ENCODE data around the gene MSI2.
"Not testable (repeated sequence)": the region's sequence is repeated elsewhere in the genome, so short reads cannot be mapped to it uniquely, and the experiment has no call there.

The MSI2 gene

GRCh38 chr17:57481910-57482391 lies 225.6 kb downstream of the MSI2 start:
- no peak for DNase-seq (ENCODE audit: low read depth, low spot score)

GRCh38 chr17:57482657-57483056 lies 226.3 kb downstream of the MSI2 start:
- no peak for DNase-seq (ENCODE audit: low read depth, low spot score)

GRCh38 chr17:57484081-57484666 lies 227.9 kb downstream of the MSI2 start:
- no peak for DNase-seq (ENCODE audit: low read depth, low spot score)

- no peak for DNase-seq (ENCODE audit: low read depth, low spot score)
These were observed 228.7 kb downstream of the MSI2 start for GRCh38 chr17:57484826-57485565.

- no peak for DNase-seq (ENCODE audit: low read depth, low spot score)
These were observed 229.2 kb downstream of the MSI2 start for GRCh38 chr17:57485566-57485865.

GRCh38 chr17:57485916-57486881 lies 229.9 kb downstream of the MSI2 start:
- no peak for DNase-seq (ENCODE audit: low read depth, low spot score)

GRCh38 chr17:57486882-57487301 lies 230.6 kb downstream of the MSI2 start:
- no peak for DNase-seq (ENCODE audit: low read depth, low spot score)

- no peak for DNase-seq (ENCODE audit: low read depth, low spot score)
These were observed 231.2 kb downstream of the MSI2 start for GRCh38 chr17:57487573-57487972.

GRCh38 chr17:57488856-57489255 lies 232.5 kb downstream of the MSI2 start:
- no peak for DNase-seq (ENCODE audit: low read depth, low spot score)

GRCh38 chr17:57489321-57489720 lies 233.0 kb downstream of the MSI2 start:
- DNase-seq (ENCODE audit: low read depth, low spot score) = no peak

- no peak for DNase-seq (ENCODE audit: low read depth, low spot score)
These were observed 234.0 kb downstream of the MSI2 start for GRCh38 chr17:57490111-57490845.

- DNase-seq (ENCODE audit: low read depth, low spot score) = no peak
These were observed 234.6 kb downstream of the MSI2 start for GRCh38 chr17:57490890-57491289.

- no peak for DNase-seq (ENCODE audit: low read depth, low spot score)
These were observed 236.8 kb downstream of the MSI2 start for GRCh38 chr17:57493171-57493570.

- DNase-seq (ENCODE audit: low read depth, low spot score) = no peak
These were observed 237.3 kb downstream of the MSI2 start for GRCh38 chr17:57493625-57494024.

GRCh38 chr17:57494443-57494842 lies 238.1 kb downstream of the MSI2 start:
- DNase-seq (ENCODE audit: low read depth, low spot score) = no peak

- no peak for DNase-seq (ENCODE audit: low read depth, low spot score)
These were observed 239.4 kb downstream of the MSI2 start for GRCh38 chr17:57495771-57496170.

- DNase-seq (ENCODE audit: low read depth, low spot score) = no peak
These were observed 240.1 kb downstream of the MSI2 start for GRCh38 chr17:57496382-57496781.

- DNase-seq (ENCODE audit: low read depth, low spot score) = no peak
These were observed 242.1 kb downstream of the MSI2 start for GRCh38 chr17:57498443-57498842.

- DNase-seq (ENCODE audit: low read depth, low spot score) = not testable (repeated sequence)
These were observed 242.9 kb downstream of the MSI2 start for GRCh38 chr17:57499221-57499620.

- DNase-seq (ENCODE audit: low read depth, low spot score) = no peak
These were observed 243.3 kb downstream of the MSI2 start for GRCh38 chr17:57499648-57500049.

- no peak for DNase-seq (ENCODE audit: low read depth, low spot score)
These were observed 244.7 kb downstream of the MSI2 start for GRCh38 chr17:57501016-57501415.

- DNase-seq (ENCODE audit: low read depth, low spot score) = no peak
These were observed 245.7 kb downstream of the MSI2 start for GRCh38 chr17:57502022-57502421.
